Activated CD4-positive, alpha-beta memory T cell treated with anti-CD3 and anti-CD28 coated beads for 36 hours (primary cell): ENCODE data around the gene RREB1. TPM values are rescaled to one million over a fixed set of nuclear protein-coding genes. Genes with fewer than 3 reads are reported as not detected.

Experiments
- CTCF ChIA-PET: fragments of 350-600 bp; sonication (Branson Sonifier 250); formaldehyde crosslinking; loops from one replicate; lab custom pipeline; 2021; ENCODE audit warnings: antibody characterized with exemption, inconsistent platforms; lab: Charles Lee
- POLR2A ChIA-PET: fragments of 350-600 bp; sonication (Branson Sonifier 250); formaldehyde crosslinking; loops from one replicate; lab custom pipeline; 2021; ENCODE audit warnings: antibody characterized with exemption; lab: Charles Lee
- DNase-seq: peaks from one replicate; pipeline ENCODE4 v3.0.0-alpha.2; 2020
- H3K27ac Mint-ChIP-seq: one replicate; pipeline ENCODE4 v1.8.0; 2021; ENCODE audit warnings: mixed read lengths
- H3K27me3 Mint-ChIP-seq: one replicate; pipeline ENCODE4 v1.8.0; 2021; ENCODE audit warnings: mixed read lengths
- H3K36me3 Mint-ChIP-seq: one replicate; pipeline ENCODE4 v1.8.0; 2021; ENCODE audit warnings: mixed read lengths
- H3K4me1 Mint-ChIP-seq: one replicate; pipeline ENCODE4 v1.8.0; 2021; ENCODE audit warnings: low read depth, mixed read lengths
- H3K4me3 Mint-ChIP-seq: one replicate; pipeline ENCODE4 v1.8.0; 2021; ENCODE audit warnings: mild to moderate bottlenecking, mixed read lengths
- H3K9me3 Mint-ChIP-seq: one replicate; pipeline ENCODE4 v1.8.0; 2021; ENCODE audit warnings: mixed read lengths
- intact Hi-C: fragments of 100-400 bp; cut with micrococcal nuclease; formaldehyde crosslinking; loops from one replicate; pipeline ENCODE4 v1.15.1; 2023
- total RNA-seq, 2 experiments: library from RNA; stranded (reverse); gene quantifications; one replicate each; pipeline ENCODE4 v1.2.3, GENCODE V29; 2021

Gene RREB1
- total RNA-seq, 2 experiments from 2014 or later, result 13.0 to 13.5 TPM

DNA sequence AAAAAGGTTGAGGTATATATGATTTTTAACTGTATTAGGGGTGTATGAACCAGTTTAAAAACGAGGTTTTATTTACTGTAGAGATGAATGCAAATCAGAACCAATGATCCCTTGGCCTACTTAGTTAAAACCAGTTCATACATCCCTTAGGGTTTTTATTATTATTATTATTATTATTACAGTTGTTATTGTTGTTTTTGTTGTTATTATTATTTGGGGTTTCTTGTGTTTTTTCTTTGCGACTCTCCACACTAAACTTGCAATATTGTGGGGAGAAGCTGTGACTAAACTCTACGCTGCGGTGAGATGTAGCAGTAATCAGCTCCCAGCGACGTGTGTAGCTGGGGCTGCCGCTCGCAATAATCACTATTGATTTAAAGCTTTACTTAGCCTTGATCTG, 143.1 kb downstream of the RREB1 start:
- Mint-ChIP-seq H3K27me3 (no peaks in the 10 kb centered on the region), H3K4me3 (no peak overlapping the region), H3K36me3 (peaks cover 11% of the 10 kb centered on the region), H3K4me1 (no peaks in the 10 kb centered on the region), H3K9me3 (peaks cover 9% of the 10 kb centered on the region), H3K27ac (no peak overlapping the region)
- no peak for DNase-seq
- intact Hi-C loops, result no loop called here
- ChIA-PET CTCF (interaction anchor here (0.9 kb wide), 1 partner anchor 9 kb away, joined by 3 read pairs; no protein-coding TSS in a partner anchor), POLR2A (no interaction called here)

DNA sequence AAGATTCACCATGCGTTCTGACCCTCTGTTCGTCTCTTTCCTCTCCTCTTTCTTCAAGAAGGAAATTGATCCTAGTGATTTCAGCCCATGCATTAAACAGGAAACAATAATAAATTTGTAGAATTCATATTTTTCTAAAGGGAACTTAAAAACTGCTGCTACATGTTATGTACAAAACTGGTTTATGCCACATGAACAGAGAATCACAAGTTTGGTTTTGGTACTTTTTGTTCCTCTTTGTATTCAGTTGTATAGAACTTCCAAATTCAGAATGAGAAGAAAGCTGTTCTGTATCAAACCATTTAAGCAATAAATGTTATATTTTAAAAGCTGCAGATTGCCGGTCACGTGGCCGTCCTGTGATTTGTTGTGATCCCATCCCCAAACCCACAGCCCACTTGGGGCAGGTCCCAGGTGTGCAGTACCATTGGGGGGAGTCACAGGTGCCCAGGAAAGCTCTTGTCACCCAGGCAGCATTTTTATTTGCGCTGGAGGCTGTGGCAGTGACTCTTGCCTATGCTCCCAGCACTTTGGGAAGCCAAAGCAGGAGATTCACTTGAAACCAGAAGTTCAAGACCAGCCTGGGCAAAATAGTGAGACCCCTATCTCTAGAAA, 144.0 kb downstream of the RREB1 start:
- POLR2A ChIA-PET, result no interaction called here
- H3K27me3 Mint-ChIP-seq, result no peaks in the 10 kb centered on the region
- intact Hi-C loops, result no loop called here
- CTCF ChIA-PET, result interaction anchor here (0.6 to 1.3 kb wide), 4 partner anchors 10 to 555 kb away, joined by 3 to 5 read pairs (median 3); no protein-coding TSS in a partner anchor
- H3K27ac Mint-ChIP-seq, result no peak overlapping the region
- peaks cover 11% of the 10 kb centered on the region for H3K36me3 Mint-ChIP-seq
- DNase-seq, result no peak
- no peak overlapping the region for H3K4me3 Mint-ChIP-seq
- H3K4me1 Mint-ChIP-seq, result no peaks in the 10 kb centered on the region
- peaks cover 18% of the 10 kb centered on the region for H3K9me3 Mint-ChIP-seq

GRCh38 chr6:7252390-7252789, 144.6 kb downstream of the RREB1 start:
- Mint-ChIP-seq H3K4me1 (no peaks in the 10 kb centered on the region), H3K4me3 (no peak overlapping the region), H3K9me3 (peaks cover 19% of the 10 kb centered on the region), H3K27ac (no peak overlapping the region), H3K36me3 (peaks cover 11% of the 10 kb centered on the region), H3K27me3 (no peaks in the 10 kb centered on the region)
- ChIA-PET CTCF (interaction anchor here (0.7 to 1.3 kb wide), 2 partner anchors 494 to 556 kb away, joined by 3 to 5 read pairs; no protein-coding TSS in a partner anchor), POLR2A (no interaction called here)
- DNase-seq, result no peak
- intact Hi-C loops, result no loop called here

DNA sequence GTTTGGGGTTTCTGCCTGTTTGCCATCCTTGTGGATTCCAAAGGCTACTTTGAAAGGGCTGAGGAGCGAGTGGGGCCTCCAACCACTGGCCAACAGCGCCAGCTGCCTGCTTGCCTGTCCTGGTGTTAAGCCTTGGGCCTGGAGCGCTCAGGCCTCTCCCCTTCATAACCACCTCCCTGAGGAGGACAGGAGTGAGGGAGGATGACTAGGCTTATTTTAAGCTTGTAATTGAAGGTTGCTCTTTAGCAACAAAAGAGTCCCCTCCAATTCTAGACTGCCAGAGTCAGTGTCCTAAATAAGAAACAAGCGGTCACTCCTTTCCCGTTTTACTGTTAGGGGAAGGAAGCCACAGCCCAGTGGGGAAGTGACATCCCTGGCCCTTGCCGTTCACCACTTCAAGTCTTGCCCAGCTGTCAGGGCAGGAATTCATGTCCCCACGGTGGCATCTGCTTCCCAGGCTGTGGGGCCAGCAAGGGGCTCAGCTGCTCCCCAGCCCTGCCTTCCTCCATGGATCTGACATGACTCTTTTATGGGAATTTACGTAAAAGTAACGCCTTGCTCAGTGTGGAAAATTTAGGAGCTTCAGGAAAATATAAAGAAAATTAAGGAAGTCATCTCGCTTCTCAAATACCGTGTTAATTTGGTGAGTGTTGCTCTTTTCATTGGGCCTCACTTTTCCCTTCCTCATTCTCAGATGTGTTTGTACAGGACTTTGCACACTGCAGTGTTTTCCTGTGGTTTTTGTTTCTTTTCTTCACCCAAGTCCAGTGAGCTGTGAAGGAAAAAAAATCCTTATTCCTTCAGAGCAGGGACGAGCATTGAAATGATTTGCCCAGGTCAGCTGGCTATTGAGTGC, 147.4 kb downstream of the RREB1 start:
- Mint-ChIP-seq H3K4me1 (no peaks in the 10 kb centered on the region), H3K9me3 (peaks cover 19% of the 10 kb centered on the region), H3K27ac (no peak overlapping the region), H3K27me3 (peaks cover 6% of the 10 kb centered on the region), H3K4me3 (no peak overlapping the region), H3K36me3 (no peaks in the 10 kb centered on the region)
- intact Hi-C loops, result no loop called here
- DNase-seq, result no peak
- CTCF ChIA-PET, result interaction anchor here (1.0 kb wide), 1 partner anchor 12 kb away, joined by 3 read pairs; no protein-coding TSS in a partner anchor
- POLR2A ChIA-PET, result no interaction called here

- POLR2A ChIA-PET, result no interaction called here
- H3K27ac Mint-ChIP-seq, result no peak overlapping the region
Measured at GRCh38 chr6:7255918-7256317, 148.2 kb downstream of the RREB1 start.

DNA sequence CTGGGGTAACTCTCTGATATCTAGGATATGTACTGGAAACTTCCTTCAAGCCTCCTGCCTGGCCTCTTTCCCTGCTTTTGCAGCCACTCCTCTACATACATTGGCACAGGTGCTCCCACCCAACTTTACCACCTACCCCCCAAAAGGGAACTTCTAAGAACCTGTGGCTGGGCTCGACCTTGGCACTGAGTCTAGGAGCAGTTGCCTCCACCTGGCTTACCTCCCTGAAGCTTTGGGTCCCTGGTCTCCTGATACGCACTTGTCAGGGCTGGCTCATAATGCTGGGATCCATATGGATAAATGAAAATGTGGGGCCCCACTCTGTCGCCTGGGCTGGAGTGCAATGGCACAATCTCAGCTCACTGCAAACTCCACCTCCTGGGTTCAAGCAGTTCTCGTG, 149.0 kb downstream of the RREB1 start:
- Mint-ChIP-seq H3K9me3 (peaks cover 19% of the 10 kb centered on the region), H3K36me3 (no peaks in the 10 kb centered on the region), H3K4me3 (no peak overlapping the region), H3K27me3 (peaks cover 14% of the 10 kb centered on the region), H3K27ac (no peak overlapping the region), H3K4me1 (peaks cover 12% of the 10 kb centered on the region)
- intact Hi-C loops, result no loop called here
- ChIA-PET CTCF (no interaction called here), POLR2A (no interaction called here)
- DNase-seq, result no peak

More at GRCh38 chr6:7255918-7256317, 148.2 kb downstream of the RREB1 start:
- Mint-ChIP-seq H3K36me3 (no peaks in the 10 kb centered on the region), H3K27me3 (peaks cover 12% of the 10 kb centered on the region), H3K9me3 (peaks cover 19% of the 10 kb centered on the region), H3K4me3 (no peak overlapping the region), H3K4me1 (peaks cover 5% of the 10 kb centered on the region)
- CTCF ChIA-PET, result no interaction called here
- DNase-seq, result no peak
- intact Hi-C loops, result no loop called here

DNA sequence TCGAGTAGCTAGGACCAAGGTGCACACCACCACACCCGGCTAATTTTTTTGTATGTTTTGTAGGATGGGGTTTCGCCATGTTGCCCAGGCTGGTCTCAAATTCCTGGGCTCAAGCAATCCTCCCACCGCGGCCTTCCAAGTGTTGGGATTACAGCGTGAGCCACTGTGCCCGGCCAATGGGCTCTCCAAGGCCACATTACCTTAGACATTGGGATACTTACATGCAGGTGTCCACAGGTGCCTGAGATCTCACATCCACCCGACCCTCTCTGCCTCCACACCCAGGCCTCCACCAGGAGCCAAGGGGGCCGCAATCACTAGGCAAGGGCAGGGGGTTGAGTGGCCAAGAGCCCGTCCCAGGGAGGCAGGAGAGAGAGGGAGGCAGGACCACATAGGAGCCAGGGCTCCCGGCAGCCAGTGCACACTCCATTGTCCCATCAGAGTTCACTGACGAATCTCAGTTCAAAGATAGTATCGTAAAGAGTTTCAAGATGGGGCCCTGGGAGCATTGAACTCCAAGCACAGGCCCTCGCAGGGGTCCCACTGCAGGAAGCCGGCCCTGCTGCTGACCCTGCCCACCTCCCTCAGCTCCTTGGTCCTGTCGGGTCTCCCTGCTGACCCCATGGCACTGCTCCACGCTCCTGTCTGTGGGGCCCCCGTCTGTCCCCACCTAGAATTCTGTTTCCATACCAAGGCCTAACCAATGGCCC, 149.9 kb downstream of the RREB1 start:
- DNase-seq, result no peak
- Mint-ChIP-seq H3K4me3 (no peak overlapping the region), H3K27ac (no peak overlapping the region), H3K9me3 (peaks cover 19% of the 10 kb centered on the region), H3K27me3 (peaks cover 17% of the 10 kb centered on the region), H3K36me3 (no peaks in the 10 kb centered on the region), H3K4me1 (peaks cover 16% of the 10 kb centered on the region)
- ChIA-PET CTCF (no interaction called here), POLR2A (no interaction called here)
- intact Hi-C loops, result no loop called here

GRCh38 chr6:7258231-7258763, 150.5 kb downstream of the RREB1 start:
- intact Hi-C loops, result no loop called here
- ChIA-PET POLR2A (no interaction called here), CTCF (no interaction called here)
- peaks cover 17% of the 10 kb centered on the region for H3K27me3 Mint-ChIP-seq
- no peak for DNase-seq
- H3K9me3 Mint-ChIP-seq, result peaks cover 19% of the 10 kb centered on the region
- no peak overlapping the region for H3K4me3 Mint-ChIP-seq
- peaks cover 16% of the 10 kb centered on the region for H3K4me1 Mint-ChIP-seq
- H3K36me3 Mint-ChIP-seq, result no peaks in the 10 kb centered on the region
- H3K27ac Mint-ChIP-seq, result no peak overlapping the region

GRCh38 chr6:7260291-7261031, 152.7 kb downstream of the RREB1 start:
- ChIA-PET CTCF (no interaction called here), POLR2A (no interaction called here)
- no peak for DNase-seq
- H3K27me3 Mint-ChIP-seq, result peaks cover 17% of the 10 kb centered on the region
- H3K27ac Mint-ChIP-seq, result no peak overlapping the region
- H3K36me3 Mint-ChIP-seq, result no peaks in the 10 kb centered on the region
- H3K4me1 Mint-ChIP-seq, result peaks cover 16% of the 10 kb centered on the region
- peak overlapping the region; percentile 84 for H3K4me3 Mint-ChIP-seq
- intact Hi-C loops, result no loop called here
- peaks cover 14% of the 10 kb centered on the region for H3K9me3 Mint-ChIP-seq

- intact Hi-C loops, result no loop called here
- H3K9me3 Mint-ChIP-seq, result peaks cover 9% of the 10 kb centered on the region
- DNase-seq, result peak; percentile 75
- ChIA-PET CTCF (interaction anchor here (1.6 to 2.6 kb wide), 2 partner anchors 14 to 19 kb away, joined by 3 to 12 read pairs; no protein-coding TSS in a partner anchor), POLR2A (no interaction called here)
- H3K27me3 Mint-ChIP-seq, result peaks cover 17% of the 10 kb centered on the region
- H3K4me3 Mint-ChIP-seq, result peak overlapping the region; percentile 84
- no peak overlapping the region for H3K27ac Mint-ChIP-seq
- peaks cover 16% of the 10 kb centered on the region for H3K4me1 Mint-ChIP-seq
- no peaks in the 10 kb centered on the region for H3K36me3 Mint-ChIP-seq
Measured at GRCh38 chr6:7261032-7261841, 153.5 kb downstream of the RREB1 start.
